GM18526 (cell line): ENCODE measurements around the gene COL9A3.

Source experiments
- POLR2A ChIP-seq: IDR thresholded peaks from 3 replicates; pipeline ENCODE4 v1.6.1; 2011; ENCODE audit not compliant: insufficient read length; ENCODE audit errors: extremely low read depth

COL9A3 gene

GRCh38 chr20:62820962-62821725 lies 4.3 kb downstream of the COL9A3 start:
- no peak for TF ChIP-seq POLR2A

- TF ChIP-seq POLR2A: no peak
Measured at GRCh38 chr20:62821726-62822210, 4.9 kb downstream of the COL9A3 start.

GRCh38 chr20:62822239-62822787 lies 5.5 kb downstream of the COL9A3 start:
- TF ChIP-seq POLR2A: no peak

GRCh38 chr20:62822788-62823651 lies 6.2 kb downstream of the COL9A3 start:
- no peak for TF ChIP-seq POLR2A

- TF ChIP-seq POLR2A: no peak
Measured at GRCh38 chr20:62823688-62824475, 7.0 kb downstream of the COL9A3 start.

GRCh38 chr20:62824476-62825332 lies 7.9 kb downstream of the COL9A3 start:
- TF ChIP-seq POLR2A: no peak

GRCh38 chr20:62825333-62825985 lies 8.6 kb downstream of the COL9A3 start:
- TF ChIP-seq POLR2A: no peak

- no peak for TF ChIP-seq POLR2A
Measured at GRCh38 chr20:62825986-62826645, 9.3 kb downstream of the COL9A3 start.

- TF ChIP-seq POLR2A: no peak
Measured at GRCh38 chr20:62826646-62827310, 9.9 kb downstream of the COL9A3 start.

- TF ChIP-seq POLR2A: no peak
Measured at GRCh38 chr20:62827311-62828038, 10.6 kb downstream of the COL9A3 start.

- TF ChIP-seq POLR2A: no peak
Measured at GRCh38 chr20:62828051-62828450, 11.2 kb downstream of the COL9A3 start.
